PC-9 (cell line): ENCODE measurements around the gene ACTBL2. TPM values are rescaled to one million over a fixed set of nuclear protein-coding genes. Genes with fewer than 3 reads are reported as not detected.

Experiments
- BruUV-seq: library from RNA; stranded (reverse); fragments of 400-500 nt; replicated peaks from 2 replicates; lab custom pipeline; 2021; lab: Mats Ljungman, UMichigan
- CTCF ChIA-PET: fragments of 300-600 bp; sonication (Branson Sonifier 250); formaldehyde crosslinking; loops from one replicate; lab custom pipeline; 2022; ENCODE audit warnings: antibody characterized with exemption; lab: Charles Lee
- POLR2A ChIA-PET: fragments of 300-600 bp; sonication (Branson Sonifier 250); formaldehyde crosslinking; loops from one replicate; lab custom pipeline; 2022; ENCODE audit warnings: antibody characterized with exemption; ENCODE audit not compliant: unreplicated experiment; lab: Charles Lee
- DNase-seq, 2 experiments: peaks; one replicate each; pipeline versions ENCODE4 v3.0.0 to v3.0.0-alpha.2; 2015 to 2022; ENCODE audit warnings: mixed read lengths in 1 of 2
- H2AFZ ChIP-seq: fragments of 200-600 bp; sonication (generic); 2 replicates; pipeline ENCODE4 v1.8.1; 2017; ENCODE audit warnings: antibody characterized with exemption
- H3F3A ChIP-seq: fragments of 200-600 bp; sonication (generic); 2 replicates; pipeline ENCODE4 v1.8.1; 2017; ENCODE audit warnings: antibody characterized with exemption, mild to moderate bottlenecking, low read depth; ENCODE audit not compliant: insufficient read depth
- H3K27ac ChIP-seq: fragments of 200-600 bp; sonication (generic); 2 replicates; pipeline ENCODE4 v1.6.1; 2016; ENCODE audit warnings: mixed run types
- H3K27me3 ChIP-seq: fragments of 200-600 bp; sonication (generic); 2 replicates; pipeline ENCODE4 v1.6.1; 2016; ENCODE audit warnings: low read depth, mixed run types; ENCODE audit not compliant: insufficient read depth
- H3K36me3 ChIP-seq: fragments of 200-600 bp; sonication (generic); 2 replicates; pipeline ENCODE4 v1.6.1; 2016; ENCODE audit warnings: low read depth, mixed run types
- H3K4me1 ChIP-seq: fragments of 200-600 bp; sonication (generic); replicated peaks from 2 replicates; pipeline ENCODE4 v1.6.1; 2016; ENCODE audit warnings: mixed run types; ENCODE audit not compliant: insufficient read depth
- H3K4me2 ChIP-seq: fragments of 200-600 bp; sonication (generic); 2 replicates; pipeline ENCODE4 v1.6.1; 2017; ENCODE audit warnings: mixed run types
- H3K4me3 ChIP-seq: fragments of 200-600 bp; sonication (generic); 2 replicates; pipeline ENCODE4 v1.6.1; 2016; ENCODE audit warnings: mixed run types
- H3K79me2 ChIP-seq: fragments of 200-600 bp; sonication (generic); 2 replicates; pipeline ENCODE4 v1.6.1; 2017; ENCODE audit warnings: low read depth, mixed run types
- H3K9me2 ChIP-seq: fragments of 200-600 bp; sonication (generic); 2 replicates; pipeline ENCODE4 v1.8.1; 2017; ENCODE audit warnings: mild to moderate bottlenecking; ENCODE audit not compliant: insufficient read depth
- H3K9me3 ChIP-seq: fragments of 200-600 bp; sonication (generic); 2 replicates; pipeline ENCODE4 v1.8.1; 2016; ENCODE audit warnings: low read depth; ENCODE audit not compliant: insufficient read depth
- H4K20me1 ChIP-seq: fragments of 200-600 bp; sonication (generic); 2 replicates; pipeline ENCODE4 v1.8.1; 2017; ENCODE audit not compliant: insufficient read depth
- EZH2 ChIP-seq: fragments of 200-600 bp; sonication (generic); IDR thresholded peaks from 2 replicates; pipeline ENCODE4 v1.8.0; 2017; ENCODE audit warnings: antibody characterized with exemption, low read depth
- intact Hi-C: fragments of 100-400 bp; cut with micrococcal nuclease; formaldehyde crosslinking; loops from one replicate; pipeline ENCODE4 v1.10.0; 2022; ENCODE audit not compliant: unreplicated experiment
- total RNA-seq: library from RNA; stranded (reverse); gene quantifications from 2 replicates; pipeline ENCODE4 v1.2.3, GENCODE V29; 2021
- TF ChIP-seq, protein P1 (sequence below): fragments of 200-600 bp; sonication (generic); conservative IDR thresholded peaks from 2 replicates; pipeline ENCODE4 v1.6.1; 2017; ENCODE audit warnings: mixed run types, antibody characterized with exemption, mild to moderate bottlenecking, moderate library complexity

Gene ACTBL2
- total RNA-seq, 1 experiment from 2014 or later, result 0.98 TPM

DNA sequence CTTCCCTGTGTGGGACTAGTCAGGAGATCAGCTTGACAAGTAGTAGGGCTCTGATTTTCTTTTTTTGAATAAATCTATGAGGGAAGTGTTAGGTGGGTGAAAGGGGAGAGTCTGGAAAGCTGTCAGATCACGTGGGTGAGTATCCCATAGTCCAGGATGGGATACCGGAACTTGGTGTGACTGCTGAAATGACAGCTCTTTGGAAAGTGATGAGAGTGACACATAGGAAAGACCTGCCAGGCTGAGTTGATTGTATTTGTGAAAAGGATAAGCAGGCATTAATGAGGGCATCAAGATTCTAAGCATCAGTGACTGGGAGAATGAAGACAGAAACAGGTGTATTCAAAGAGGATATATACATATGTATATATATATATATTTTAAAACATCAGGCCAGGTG is 35.6 kb downstream of the ACTBL2 start:
- DNase-seq, result no peak
- Histone ChIP-seq H3K9me2 (no peaks in the 10 kb centered on the region), H3K4me3 (no peak overlapping the region), H3K36me3 (no peaks in the 10 kb centered on the region), H3K4me2 (no peak overlapping the region), H3K27me3 (no peaks in the 10 kb centered on the region), H3F3A (peaks cover 6% of the 10 kb centered on the region), H2AFZ (no peak overlapping the region), H3K9me3 (peaks cover 15% of the 10 kb centered on the region; the same call in 1 of the 2 replicates), H3K79me2 (no peaks in the 10 kb centered on the region), H3K27ac (no peak overlapping the region), H3K4me1 (peaks cover 8% of the 10 kb centered on the region), H4K20me1 (no peaks in the 10 kb centered on the region)
- intact Hi-C loops, result no loop called here
- TF ChIP-seq EZH2, result no peak
- TF ChIP-seq, protein P1, sequence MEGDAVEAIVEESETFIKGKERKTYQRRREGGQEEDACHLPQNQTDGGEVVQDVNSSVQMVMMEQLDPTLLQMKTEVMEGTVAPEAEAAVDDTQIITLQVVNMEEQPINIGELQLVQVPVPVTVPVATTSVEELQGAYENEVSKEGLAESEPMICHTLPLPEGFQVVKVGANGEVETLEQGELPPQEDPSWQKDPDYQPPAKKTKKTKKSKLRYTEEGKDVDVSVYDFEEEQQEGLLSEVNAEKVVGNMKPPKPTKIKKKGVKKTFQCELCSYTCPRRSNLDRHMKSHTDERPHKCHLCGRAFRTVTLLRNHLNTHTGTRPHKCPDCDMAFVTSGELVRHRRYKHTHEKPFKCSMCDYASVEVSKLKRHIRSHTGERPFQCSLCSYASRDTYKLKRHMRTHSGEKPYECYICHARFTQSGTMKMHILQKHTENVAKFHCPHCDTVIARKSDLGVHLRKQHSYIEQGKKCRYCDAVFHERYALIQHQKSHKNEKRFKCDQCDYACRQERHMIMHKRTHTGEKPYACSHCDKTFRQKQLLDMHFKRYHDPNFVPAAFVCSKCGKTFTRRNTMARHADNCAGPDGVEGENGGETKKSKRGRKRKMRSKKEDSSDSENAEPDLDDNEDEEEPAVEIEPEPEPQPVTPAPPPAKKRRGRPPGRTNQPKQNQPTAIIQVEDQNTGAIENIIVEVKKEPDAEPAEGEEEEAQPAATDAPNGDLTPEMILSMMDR, result no peak
- ChIA-PET CTCF (no interaction called here), POLR2A (no interaction called here)
- BruUV-seq, result no TSS peak

- Histone ChIP-seq H3K9me2 (no peaks in the 10 kb centered on the region), H4K20me1 (no peaks in the 10 kb centered on the region), H3K9me3 (peaks cover 15% of the 10 kb centered on the region; the same call in 1 of the 2 replicates), H3F3A (peaks cover 16% of the 10 kb centered on the region), H3K27me3 (no peaks in the 10 kb centered on the region), H3K4me2 (no peak overlapping the region), H3K27ac (no peak overlapping the region), H3K36me3 (no peaks in the 10 kb centered on the region), H2AFZ (no peak overlapping the region), H3K79me2 (no peaks in the 10 kb centered on the region), H3K4me3 (no peak overlapping the region), H3K4me1 (peaks cover 20% of the 10 kb centered on the region)
- ChIA-PET CTCF (no interaction called here), POLR2A (no interaction called here)
- intact Hi-C loops, result no loop called here
- no TSS peak for BruUV-seq
- TF ChIP-seq, protein P1, result no peak
- TF ChIP-seq EZH2, result no peak
- DNase-seq, result no peak
Measured at GRCh38 chr5:57445705-57446037, 36.9 kb downstream of the ACTBL2 start.

- TF ChIP-seq, protein P1, result no peak
- TF ChIP-seq EZH2, result no peak
- no peak overlapping the region for H3K27ac ChIP-seq
- CTCF ChIA-PET, result no interaction called here
Measured at GRCh38 chr5:57445006-57445704, 37.5 kb downstream of the ACTBL2 start.

More at GRCh38 chr5:57445006-57445704, 37.5 kb downstream of the ACTBL2 start:
- H3K9me2 ChIP-seq, result no peaks in the 10 kb centered on the region
- peaks cover 23% of the 10 kb centered on the region for H3K4me1 ChIP-seq
- H3K79me2 ChIP-seq, result no peaks in the 10 kb centered on the region
- no peaks in the 10 kb centered on the region for H3K27me3 ChIP-seq
- no peaks in the 10 kb centered on the region for H4K20me1 ChIP-seq
- H3K9me3 ChIP-seq, result peaks cover 10% of the 10 kb centered on the region; the same call in 1 of the 2 replicates
- no peak overlapping the region for H3K4me2 ChIP-seq
- peaks cover 16% of the 10 kb centered on the region for H3F3A ChIP-seq
- no peaks in the 10 kb centered on the region for H3K36me3 ChIP-seq
- BruUV-seq, result no TSS peak
- intact Hi-C loops, result no loop called here
- POLR2A ChIA-PET, result no interaction called here
- no peak overlapping the region for H3K4me3 ChIP-seq
- no peak overlapping the region for H2AFZ ChIP-seq
- no peak for DNase-seq
